K562 (cell line): Measurements from ENCODE around the gene TUT1. TPM values are rescaled to one million over a fixed set of nuclear protein-coding genes. Genes with fewer than 3 reads are reported as not detected.
A peak's percentile ranks its signal among the peaks of the same experiment; 100 is the strongest.

Experiments used
- ARNT ChIP-seq, 2 experiments: fragments of 450-650 bp; IDR thresholded peaks; 2 replicates each; pipeline ENCODE4 v1.6.1; 2016; ENCODE audit warnings: mild to moderate bottlenecking in 1 of 2
- BMI1 ChIP-seq: fragments of 150-350 bp; IDR thresholded peaks from 2 replicates; pipeline ENCODE4 v1.6.1; 2014; ENCODE audit warnings: low read length
- E2F8 ChIP-seq: fragments of 450-650 bp; IDR thresholded peaks from 2 replicates; pipeline ENCODE4 v1.7.1; 2018; ENCODE audit warnings: mild to moderate bottlenecking, low read depth; ENCODE audit not compliant: partially characterized antibody
- HMG20B ChIP-seq: fragments of 250-450 bp; sonication (Bioruptor Pico); IDR thresholded peaks from 2 replicates; pipeline ENCODE4 v1.5.0; 2021; ENCODE audit warnings: mild to moderate bottlenecking
- HOXB6 ChIP-seq: fragments of 250-450 bp; sonication (Bioruptor Pico); IDR thresholded peaks from 2 replicates; pipeline ENCODE4 v1.5.1; 2022; ENCODE audit warnings: mild to moderate bottlenecking, borderline replicate concordance
- MCM3 ChIP-seq: fragments of 450-650 bp; IDR thresholded peaks from 2 replicates; pipeline ENCODE4 v1.6.1; 2016
- NBN ChIP-seq: fragments of 450-650 bp; IDR thresholded peaks from 2 replicates; pipeline ENCODE4 v1.6.1; 2016; ENCODE audit warnings: low read depth, mild to moderate bottlenecking
- SREBF2 ChIP-seq: sonication (generic); formaldehyde crosslinking; IDR thresholded peaks from 2 replicates; pipeline ENCODE4 v1.4.0; 2020; ENCODE audit warnings: mild to moderate bottlenecking, missing genetic modification reagents
- TBL1XR1 ChIP-seq, 2 experiments: IDR thresholded peaks; 2 replicates each; pipeline ENCODE4 v1.6.1; 2012; ENCODE audit warnings: improper control_type of control experiment in 2 of 2, low read length in 2 of 2, mild to moderate bottlenecking in 1 of 2
- XRCC5 ChIP-seq: fragments of 200-400 bp; formaldehyde crosslinking; IDR thresholded peaks from 2 replicates; pipeline ENCODE4 v1.6.1; 2017; ENCODE audit warnings: low read depth, mild to moderate bottlenecking, low read length
- ZNF224 ChIP-seq: sonication (generic); formaldehyde crosslinking; IDR thresholded peaks from 2 replicates; pipeline ENCODE4 v1.8.0; 2022; ENCODE audit warnings: mild to moderate bottlenecking, missing genetic modification reagents
- ZNF41 ChIP-seq: fragments of 250-450 bp; sonication (Bioruptor Pico); conservative IDR thresholded peaks from 2 replicates; pipeline ENCODE4 v1.4.0; 2020; ENCODE audit warnings: mild to moderate bottlenecking
- polyA plus RNA-seq, 8 experiments: library from polyadenylated mRNA; depleted of rRNA in 4 of 8; stranded (reverse) in 5 of 8; unstranded in 3 of 8; fragments of >200 nt; fragmentation: Nextera tagmentation in 2 of 8; fragmentation: Illumina TruSeq in 1 of 8; extraction: Ambion mirVana in 2 of 8; extraction: Trizol in 1 of 8; gene quantifications; 2 replicates each; pipeline versions ENCODE4 v1.2.1 to v1.2.3, GENCODE V29; 2011 to 2014; ENCODE audit warnings: inconsistent platforms in 1 of 8, missing spikeins in 1 of 8
- total RNA-seq, 7 experiments: library from RNA; depleted of rRNA in 6 of 7; stranded (reverse); fragments of >200 nt in 6 of 7; fragmentation: Illumina TruSeq in 2 of 7; extraction: Trizol in 2 of 7; gene quantifications; 2 replicates each; pipeline versions ENCODE4 v1.2.1 to v1.2.3, GENCODE V29; 2011 to 2021; ENCODE audit warnings: low replicate concordance in 1 of 7
- TF ChIP-seq, protein P1 (sequence below): fragments of 250-450 bp; sonication (Bioruptor Pico); IDR thresholded peaks from 2 replicates; pipeline ENCODE4 v1.5.0; 2020; ENCODE audit warnings: mild to moderate bottlenecking
- TF ChIP-seq, protein P2 (sequence below): fragments of 250-450 bp; sonication (Bioruptor Pico); IDR thresholded peaks from 2 replicates; pipeline ENCODE4 v1.4.0; 2020
- TF ChIP-seq, protein P3 (sequence below): sonication (generic); formaldehyde crosslinking; IDR thresholded peaks from 2 replicates; pipeline ENCODE4 v1.8.0; 2022; ENCODE audit warnings: mild to moderate bottlenecking, missing genetic modification reagents, borderline replicate concordance
- TF ChIP-seq, protein P4 (sequence below): fragments of 250-450 bp; sonication (Bioruptor Pico); IDR thresholded peaks from 2 replicates; pipeline ENCODE4 v1.5.0; 2021; ENCODE audit warnings: mild to moderate bottlenecking, moderate library complexity

The TUT1 gene
- total and polyA plus RNA-seq, 9 of the 15 experiments (the other 6 are each of a cell fraction or from before 2014, with no cell fraction given), result 0.66 to 44.3 (median 15.7) TPM

GRCh38 chr11:62599069-62599696, 7.9 kb upstream of the TUT1 start (continued):
- TF ChIP-seq E2F8 (no peak), XRCC5 (peak; percentile 77; the same call in 1 of the 2 replicates), HOXB6 (CRISPR knock-in tag) (no peak), ZNF224 (CRISPR knock-in tag) (no peak), BMI1 (no peak), TBL1XR1 (IDR thresholded peaks at IDR 0.05; ENCODE audit: low read length in 2 of 2) (0 out of 4 replicates have a peak, but pooled peaks of 1 of the 2 experiments have one; percentile 24), ARNT (IDR thresholded peaks at IDR 0.05) (peak; percentile 53 to 70; a peak in 2 of 4 replicates), HMG20B (CRISPR knock-in tag) (no peak), ZNF41 (CRISPR knock-in tag) (no peak), MCM3 (no peak), SREBF2 (CRISPR knock-in tag) (no peak), NBN (peak; percentile 81; the same call in 1 of the 2 replicates)
- TF ChIP-seq, protein P1, sequence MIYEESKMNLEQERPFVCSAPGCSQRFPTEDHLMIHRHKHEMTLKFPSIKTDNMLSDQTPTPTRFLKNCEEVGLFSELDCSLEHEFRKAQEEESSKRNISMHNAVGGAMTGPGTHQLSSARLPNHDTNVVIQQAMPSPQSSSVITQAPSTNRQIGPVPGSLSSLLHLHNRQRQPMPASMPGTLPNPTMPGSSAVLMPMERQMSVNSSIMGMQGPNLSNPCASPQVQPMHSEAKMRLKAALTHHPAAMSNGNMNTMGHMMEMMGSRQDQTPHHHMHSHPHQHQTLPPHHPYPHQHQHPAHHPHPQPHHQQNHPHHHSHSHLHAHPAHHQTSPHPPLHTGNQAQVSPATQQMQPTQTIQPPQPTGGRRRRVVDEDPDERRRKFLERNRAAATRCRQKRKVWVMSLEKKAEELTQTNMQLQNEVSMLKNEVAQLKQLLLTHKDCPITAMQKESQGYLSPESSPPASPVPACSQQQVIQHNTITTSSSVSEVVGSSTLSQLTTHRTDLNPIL (CRISPR knock-in tag), result no peak
- TF ChIP-seq, protein P2, sequence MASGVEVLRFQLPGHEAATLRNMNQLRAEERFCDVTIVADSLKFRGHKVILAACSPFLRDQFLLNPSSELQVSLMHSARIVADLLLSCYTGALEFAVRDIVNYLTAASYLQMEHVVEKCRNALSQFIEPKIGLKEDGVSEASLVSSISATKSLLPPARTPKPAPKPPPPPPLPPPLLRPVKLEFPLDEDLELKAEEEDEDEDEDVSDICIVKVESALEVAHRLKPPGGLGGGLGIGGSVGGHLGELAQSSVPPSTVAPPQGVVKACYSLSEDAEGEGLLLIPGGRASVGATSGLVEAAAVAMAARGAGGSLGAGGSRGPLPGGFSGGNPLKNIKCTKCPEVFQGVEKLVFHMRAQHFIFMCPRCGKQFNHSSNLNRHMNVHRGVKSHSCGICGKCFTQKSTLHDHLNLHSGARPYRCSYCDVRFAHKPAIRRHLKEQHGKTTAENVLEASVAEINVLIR (CRISPR knock-in tag), result no peak
- TF ChIP-seq, protein P3, sequence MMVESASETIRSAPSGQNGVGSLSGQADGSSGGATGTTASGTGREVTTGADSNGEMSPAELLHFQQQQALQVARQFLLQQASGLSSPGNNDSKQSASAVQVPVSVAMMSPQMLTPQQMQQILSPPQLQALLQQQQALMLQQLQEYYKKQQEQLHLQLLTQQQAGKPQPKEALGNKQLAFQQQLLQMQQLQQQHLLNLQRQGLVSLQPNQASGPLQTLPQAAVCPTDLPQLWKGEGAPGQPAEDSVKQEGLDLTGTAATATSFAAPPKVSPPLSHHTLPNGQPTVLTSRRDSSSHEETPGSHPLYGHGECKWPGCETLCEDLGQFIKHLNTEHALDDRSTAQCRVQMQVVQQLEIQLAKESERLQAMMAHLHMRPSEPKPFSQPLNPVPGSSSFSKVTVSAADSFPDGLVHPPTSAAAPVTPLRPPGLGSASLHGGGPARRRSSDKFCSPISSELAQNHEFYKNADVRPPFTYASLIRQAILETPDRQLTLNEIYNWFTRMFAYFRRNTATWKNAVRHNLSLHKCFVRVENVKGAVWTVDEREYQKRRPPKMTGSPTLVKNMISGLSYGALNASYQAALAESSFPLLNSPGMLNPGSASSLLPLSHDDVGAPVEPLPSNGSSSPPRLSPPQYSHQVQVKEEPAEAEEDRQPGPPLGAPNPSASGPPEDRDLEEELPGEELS (CRISPR knock-in tag), result no peak
- TF ChIP-seq, protein P4, sequence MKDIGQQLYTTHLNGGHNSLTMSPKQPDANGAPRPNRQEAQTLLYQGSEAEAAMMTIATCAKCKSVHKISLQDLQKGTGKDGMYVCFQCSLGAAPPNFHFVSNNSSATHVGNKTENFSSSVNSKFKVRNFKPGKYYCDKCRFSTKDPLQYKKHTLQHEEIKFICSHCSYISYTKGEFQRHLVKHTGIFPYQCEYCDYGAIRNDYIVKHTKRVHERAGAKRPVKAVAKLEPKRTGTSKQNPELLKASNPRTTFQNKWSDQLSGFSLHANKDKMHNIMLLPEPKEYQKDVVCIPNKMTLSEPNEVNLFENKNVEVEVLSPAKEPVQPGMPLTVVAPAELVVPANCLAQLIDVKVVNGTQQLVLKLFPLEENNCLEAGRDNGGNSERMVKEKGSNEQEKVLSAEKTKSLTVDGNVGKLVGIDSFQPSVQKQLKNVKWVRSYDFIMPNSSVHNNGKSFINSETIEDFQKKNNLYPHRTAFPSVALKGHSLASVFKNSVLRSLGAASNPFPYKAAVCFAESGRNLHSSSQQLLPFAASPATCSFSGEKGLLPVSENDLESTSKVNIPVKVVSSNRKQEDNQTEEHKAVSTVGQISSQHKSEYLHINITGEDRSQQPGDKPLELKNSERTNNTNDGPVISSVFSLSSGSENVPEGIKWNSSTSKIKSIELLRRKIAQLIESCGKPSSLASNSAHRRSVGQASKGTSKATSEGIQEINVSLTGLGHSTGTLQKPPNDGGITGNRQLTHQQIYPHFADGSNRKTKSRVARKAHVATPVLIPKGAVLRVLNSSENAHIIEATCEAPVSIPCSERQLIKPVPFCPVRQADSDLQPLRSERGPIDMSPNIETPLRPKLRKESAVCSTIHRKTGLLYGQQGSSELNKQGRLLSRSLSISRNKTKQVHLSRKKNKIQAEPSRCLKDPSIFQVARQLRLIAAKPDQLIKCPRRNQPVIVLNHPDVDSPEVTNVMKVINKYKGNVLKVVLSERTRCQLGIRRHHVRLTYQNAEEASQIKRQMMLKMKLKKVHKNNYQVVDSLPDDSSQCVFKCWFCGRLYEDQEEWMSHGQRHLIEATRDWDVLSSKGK (CRISPR knock-in tag), result no peak
